Neural progenitor cell (in vitro differentiated cells): ENCODE data around the gene HIVEP1.

Experiments
- EZH2 ChIP-seq: fragments of 200-600 bp; sonication (generic); IDR thresholded peaks from 2 replicates; pipeline ENCODE4 v1.6.1; 2017; ENCODE audit warnings: antibody characterized with exemption, mild to moderate bottlenecking, moderate library complexity
- EZH2phosphoT487 ChIP-seq: fragments of 200-600 bp; sonication (generic); IDR thresholded peaks from 2 replicates; pipeline ENCODE4 v1.6.1; 2017; ENCODE audit warnings: antibody characterized with exemption
- TF ChIP-seq, protein P1 (sequence below): fragments of 200-600 bp; sonication (generic); IDR thresholded peaks from 2 replicates; pipeline ENCODE4 v1.5.1; 2017; ENCODE audit warnings: antibody characterized with exemption, mild to moderate bottlenecking

DNA sequence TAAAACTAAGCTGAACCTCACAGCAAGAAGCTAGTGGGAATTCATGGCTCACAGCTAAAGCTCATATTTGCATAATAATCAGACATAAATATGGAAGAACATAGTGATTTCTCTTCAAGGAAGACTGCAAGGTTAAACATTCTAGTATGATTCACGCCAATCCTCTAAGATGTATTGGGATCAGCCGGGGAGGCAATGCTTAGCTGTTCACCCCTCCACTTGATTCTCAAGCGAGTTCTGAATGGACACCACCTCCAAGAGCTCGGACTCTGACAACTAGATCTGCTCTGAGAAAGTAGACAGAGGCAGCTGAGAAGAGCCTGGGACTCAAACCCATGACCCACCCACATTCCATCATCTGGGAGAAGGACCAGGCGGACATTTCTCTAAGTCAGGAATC lies 159.6 kb downstream of the HIVEP1 start:
- TF ChIP-seq, protein P1, sequence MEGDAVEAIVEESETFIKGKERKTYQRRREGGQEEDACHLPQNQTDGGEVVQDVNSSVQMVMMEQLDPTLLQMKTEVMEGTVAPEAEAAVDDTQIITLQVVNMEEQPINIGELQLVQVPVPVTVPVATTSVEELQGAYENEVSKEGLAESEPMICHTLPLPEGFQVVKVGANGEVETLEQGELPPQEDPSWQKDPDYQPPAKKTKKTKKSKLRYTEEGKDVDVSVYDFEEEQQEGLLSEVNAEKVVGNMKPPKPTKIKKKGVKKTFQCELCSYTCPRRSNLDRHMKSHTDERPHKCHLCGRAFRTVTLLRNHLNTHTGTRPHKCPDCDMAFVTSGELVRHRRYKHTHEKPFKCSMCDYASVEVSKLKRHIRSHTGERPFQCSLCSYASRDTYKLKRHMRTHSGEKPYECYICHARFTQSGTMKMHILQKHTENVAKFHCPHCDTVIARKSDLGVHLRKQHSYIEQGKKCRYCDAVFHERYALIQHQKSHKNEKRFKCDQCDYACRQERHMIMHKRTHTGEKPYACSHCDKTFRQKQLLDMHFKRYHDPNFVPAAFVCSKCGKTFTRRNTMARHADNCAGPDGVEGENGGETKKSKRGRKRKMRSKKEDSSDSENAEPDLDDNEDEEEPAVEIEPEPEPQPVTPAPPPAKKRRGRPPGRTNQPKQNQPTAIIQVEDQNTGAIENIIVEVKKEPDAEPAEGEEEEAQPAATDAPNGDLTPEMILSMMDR = no peak
- TF ChIP-seq EZH2 = no peak
- TF ChIP-seq EZH2phosphoT487 = no peak
